Measurements from ENCODE around the gene CPO.

CPO gene

DNA sequence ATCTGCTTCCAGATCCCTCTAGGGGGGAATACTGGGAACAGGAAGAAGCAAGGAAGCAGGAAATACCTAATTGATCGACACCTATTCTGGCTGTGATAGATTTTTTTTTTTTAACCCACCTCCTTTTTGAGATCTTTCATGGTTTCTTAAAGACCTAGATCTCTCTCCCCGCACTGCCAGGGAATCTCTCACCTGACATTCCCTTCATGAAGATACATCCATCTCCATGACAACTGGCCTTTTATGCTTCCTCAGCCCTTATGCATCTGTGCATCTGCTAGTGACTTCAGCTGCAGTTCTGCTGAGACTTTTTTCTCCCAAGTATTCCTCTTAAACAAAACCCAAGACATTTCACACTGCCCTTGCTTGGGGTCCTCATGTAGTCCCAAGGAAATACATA is 21.1 kb upstream of the CPO start:
- Histone ChIP-seq H3K4me3 (ENCODE audit: insufficient read depth in 1 of 2, low read depth in 1 of 2, low read length in 2 of 2) (no peak overlapping the region), H3K4ac (ENCODE audit: low read depth in 1 of 2, low read length in 2 of 2) (no peak overlapping the region), H3K4me2 (ENCODE audit: low read length, poor library complexity, severe bottlenecking) (no peak overlapping the region), H2AK5ac (ENCODE audit: low read length, severe bottlenecking) (no peak overlapping the region), H3K79me1 (replicated peaks; ENCODE audit: low read length, poor library complexity, severe bottlenecking) (no peaks in the 10 kb centered on the region), H3K27ac (ENCODE audit: low read length, poor library complexity, severe bottlenecking) (no peak overlapping the region), H3K27me3 (ENCODE audit: control insufficient read depth in 1 of 2, insufficient read depth in 1 of 2, low read length in 2 of 2) (no peaks in the 10 kb centered on the region), H2BK5ac (ENCODE audit: low read depth, low read length, poor library complexity, severe bottlenecking) (no peak overlapping the region), H2BK12ac (ENCODE audit: low read length in 2 of 2) (no peak overlapping the region), H4K8ac (ENCODE audit: low read length) (no peak overlapping the region), H3K9me3 (ENCODE audit: control insufficient read depth, low read length) (no peaks in the 10 kb centered on the region), H3K4me1 (ENCODE audit: control insufficient read depth, insufficient read depth, low read depth, low read length) (no peaks in the 10 kb centered on the region), H3K18ac (ENCODE audit: low read depth in 1 of 2, low read length in 2 of 2) (no peak overlapping the region), H2AFZ (ENCODE audit: low read depth, low read length) (no peak overlapping the region), H2BK120ac (ENCODE audit: low read depth, low read length) (no peak overlapping the region), H4K91ac (ENCODE audit: low read length) (no peak overlapping the region), H3K36me3 (ENCODE audit: control insufficient read depth in 1 of 2, insufficient read depth in 2 of 2, low read depth in 1 of 2, low read length in 2 of 2) (no peaks in the 10 kb centered on the region), H3K9ac (ENCODE audit: low read length) (no peak overlapping the region), H3K14ac (ENCODE audit: low read length in 2 of 2) (no peak overlapping the region), H2BK15ac (ENCODE audit: low read depth, poor library complexity, severe bottlenecking) (no peak overlapping the region), H3K23ac (ENCODE audit: low read length in 2 of 2) (no peak overlapping the region)
- WGBS, result 64% methylated on average over 2 of the region's 2 CpGs
- no peak for DNase-seq

DNA sequence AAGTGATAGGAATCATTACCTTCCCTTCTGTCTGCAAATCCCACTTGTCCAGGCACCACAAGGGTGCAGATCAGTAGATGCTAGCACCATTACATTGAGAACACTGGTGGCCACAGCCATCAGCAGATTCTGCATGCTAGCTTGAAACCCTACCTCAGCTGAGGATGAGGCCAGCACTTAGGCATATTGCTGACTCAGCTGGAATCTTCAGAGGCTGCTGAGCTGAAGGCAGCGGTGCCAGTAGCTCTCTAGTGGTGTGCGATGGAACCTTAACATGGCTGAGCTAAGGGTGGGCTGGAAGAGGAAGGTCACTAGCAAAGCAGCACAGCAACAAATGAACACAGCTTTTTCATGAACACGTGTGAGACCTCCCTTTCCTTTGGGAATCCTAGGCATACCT is 19.0 kb upstream of the CPO start:
- H3K9me3 ChIP-seq (ENCODE audit: control insufficient read depth, low read length), result no peaks in the 10 kb centered on the region
- no peaks in the 10 kb centered on the region for H3K27me3 ChIP-seq (ENCODE audit: control insufficient read depth in 1 of 2, insufficient read depth in 1 of 2, low read length in 2 of 2)
- H4K91ac ChIP-seq (ENCODE audit: low read length), result no peak overlapping the region
- H3K4ac ChIP-seq (ENCODE audit: low read depth in 1 of 2, low read length in 2 of 2), result no peak overlapping the region
- no peak overlapping the region for H3K9ac ChIP-seq (ENCODE audit: low read length)
- no peak overlapping the region for H3K23ac ChIP-seq (ENCODE audit: low read length in 2 of 2)
- no peaks in the 10 kb centered on the region for H3K79me1 ChIP-seq (replicated peaks; ENCODE audit: low read length, poor library complexity, severe bottlenecking)
- H3K27ac ChIP-seq (ENCODE audit: low read length, poor library complexity, severe bottlenecking), result no peak overlapping the region
- DNase-seq, result no peak
- H2AK5ac ChIP-seq (ENCODE audit: low read length, severe bottlenecking), result no peak overlapping the region
- no peak overlapping the region for H4K8ac ChIP-seq (ENCODE audit: low read length)
- H3K4me3 ChIP-seq (ENCODE audit: insufficient read depth in 1 of 2, low read depth in 1 of 2, low read length in 2 of 2), result no peak overlapping the region
- no peak overlapping the region for H2BK12ac ChIP-seq (ENCODE audit: low read length in 2 of 2)
- H3K36me3 ChIP-seq (ENCODE audit: control insufficient read depth in 1 of 2, insufficient read depth in 2 of 2, low read depth in 1 of 2, low read length in 2 of 2), result no peaks in the 10 kb centered on the region
- H2BK15ac ChIP-seq (ENCODE audit: low read depth, poor library complexity, severe bottlenecking), result no peak overlapping the region
- H3K4me2 ChIP-seq (ENCODE audit: low read length, poor library complexity, severe bottlenecking), result no peak overlapping the region
- no peak overlapping the region for H2AFZ ChIP-seq (ENCODE audit: low read depth, low read length)
- no peak overlapping the region for H3K18ac ChIP-seq (ENCODE audit: low read depth in 1 of 2, low read length in 2 of 2)
- no peaks in the 10 kb centered on the region for H3K4me1 ChIP-seq (ENCODE audit: control insufficient read depth, insufficient read depth, low read depth, low read length)
- no peak overlapping the region for H2BK120ac ChIP-seq (ENCODE audit: low read depth, low read length)
- H3K14ac ChIP-seq (ENCODE audit: low read length in 2 of 2), result no peak overlapping the region
- WGBS, result 93% methylated on average over 3 of the region's 3 CpGs
- H2BK5ac ChIP-seq (ENCODE audit: low read depth, low read length, poor library complexity, severe bottlenecking), result no peak overlapping the region

DNA sequence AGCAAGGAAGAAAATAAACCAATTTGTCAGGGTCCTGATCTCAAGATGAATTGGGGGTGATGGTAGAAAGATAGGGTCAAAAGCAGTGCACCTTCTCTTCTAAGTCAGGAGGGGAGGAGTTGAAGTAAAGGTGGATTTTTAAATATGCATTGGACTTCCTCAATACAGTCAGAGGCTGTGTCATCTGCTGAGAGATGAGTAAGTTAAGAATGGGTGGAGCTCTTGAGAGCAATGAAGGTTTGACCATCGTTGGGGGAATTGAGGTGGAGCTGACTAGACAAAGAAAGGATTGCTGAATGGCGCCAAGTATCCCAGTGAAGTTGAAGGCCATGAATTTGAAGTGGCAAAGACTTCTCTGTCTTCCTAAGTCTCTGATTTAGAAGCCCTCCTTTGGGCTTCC is 18.4 kb upstream of the CPO start:
- Histone ChIP-seq H2BK15ac (ENCODE audit: low read depth, poor library complexity, severe bottlenecking) (no peak overlapping the region), H2BK12ac (ENCODE audit: low read length in 2 of 2) (no peak overlapping the region), H3K4ac (ENCODE audit: low read depth in 1 of 2, low read length in 2 of 2) (no peak overlapping the region), H4K8ac (ENCODE audit: low read length) (no peak overlapping the region), H4K91ac (ENCODE audit: low read length) (no peak overlapping the region), H3K9ac (ENCODE audit: low read length) (no peak overlapping the region), H3K4me1 (ENCODE audit: control insufficient read depth, insufficient read depth, low read depth, low read length) (no peaks in the 10 kb centered on the region), H2BK5ac (ENCODE audit: low read depth, low read length, poor library complexity, severe bottlenecking) (no peak overlapping the region), H3K14ac (ENCODE audit: low read length in 2 of 2) (no peak overlapping the region), H2BK120ac (ENCODE audit: low read depth, low read length) (no peak overlapping the region), H3K27ac (ENCODE audit: low read length, poor library complexity, severe bottlenecking) (no peak overlapping the region), H3K4me3 (ENCODE audit: insufficient read depth in 1 of 2, low read depth in 1 of 2, low read length in 2 of 2) (no peak overlapping the region), H3K4me2 (ENCODE audit: low read length, poor library complexity, severe bottlenecking) (no peak overlapping the region), H2AK5ac (ENCODE audit: low read length, severe bottlenecking) (no peak overlapping the region), H3K18ac (ENCODE audit: low read depth in 1 of 2, low read length in 2 of 2) (no peak overlapping the region), H3K9me3 (ENCODE audit: control insufficient read depth, low read length) (no peaks in the 10 kb centered on the region), H3K79me1 (replicated peaks; ENCODE audit: low read length, poor library complexity, severe bottlenecking) (no peaks in the 10 kb centered on the region), H2AFZ (ENCODE audit: low read depth, low read length) (no peak overlapping the region), H3K23ac (ENCODE audit: low read length in 2 of 2) (no peak overlapping the region), H3K27me3 (ENCODE audit: control insufficient read depth in 1 of 2, insufficient read depth in 1 of 2, low read length in 2 of 2) (no peaks in the 10 kb centered on the region), H3K36me3 (ENCODE audit: control insufficient read depth in 1 of 2, insufficient read depth in 2 of 2, low read depth in 1 of 2, low read length in 2 of 2) (no peaks in the 10 kb centered on the region)
- no peak for DNase-seq
- 81% methylated on average over 2 of the region's 2 CpGs for WGBS

DNA sequence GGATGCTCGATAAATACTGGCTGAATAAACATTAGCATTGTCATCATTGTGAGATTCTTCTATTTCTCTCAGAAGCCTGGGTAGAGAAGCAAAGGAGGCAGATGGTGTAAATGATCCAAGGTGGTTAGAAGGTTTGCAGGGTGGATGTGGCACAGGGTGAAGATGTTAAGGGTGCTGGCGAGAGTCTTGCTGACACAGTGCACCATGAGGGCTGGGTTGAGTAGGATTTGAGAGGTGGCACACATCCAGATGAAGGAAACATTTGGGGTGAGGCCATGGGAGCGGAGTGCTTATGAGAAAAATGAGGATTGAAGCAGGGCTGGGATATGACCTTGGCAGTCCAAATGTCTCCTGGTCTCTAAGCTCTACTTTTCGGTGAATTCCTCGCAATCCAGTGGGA is 17.8 kb upstream of the CPO start:
- no peak for DNase-seq
- Histone ChIP-seq H2AFZ (ENCODE audit: low read depth, low read length) (no peak overlapping the region), H2BK15ac (ENCODE audit: low read depth, poor library complexity, severe bottlenecking) (peak overlapping the region; percentile 46), H4K91ac (ENCODE audit: low read length) (no peak overlapping the region), H3K36me3 (ENCODE audit: control insufficient read depth in 1 of 2, insufficient read depth in 2 of 2, low read depth in 1 of 2, low read length in 2 of 2) (peaks cover 0 to 6% of the 10 kb centered on the region in 2 experiments), H3K4me3 (ENCODE audit: insufficient read depth in 1 of 2, low read depth in 1 of 2, low read length in 2 of 2) (no peak overlapping the region), H4K8ac (ENCODE audit: low read length) (no peak overlapping the region), H2AK5ac (ENCODE audit: low read length, severe bottlenecking) (no peak overlapping the region), H2BK12ac (ENCODE audit: low read length in 2 of 2) (no peak overlapping the region), H3K18ac (ENCODE audit: low read depth in 1 of 2, low read length in 2 of 2) (no peak overlapping the region), H2BK5ac (ENCODE audit: low read depth, low read length, poor library complexity, severe bottlenecking) (no peak overlapping the region), H3K27me3 (ENCODE audit: control insufficient read depth in 1 of 2, insufficient read depth in 1 of 2, low read length in 2 of 2) (no peaks in the 10 kb centered on the region), H3K4ac (ENCODE audit: low read depth in 1 of 2, low read length in 2 of 2) (no peak overlapping the region), H2BK120ac (ENCODE audit: low read depth, low read length) (no peak overlapping the region), H3K23ac (ENCODE audit: low read length in 2 of 2) (no peak overlapping the region), H3K4me1 (ENCODE audit: control insufficient read depth, insufficient read depth, low read depth, low read length) (no peaks in the 10 kb centered on the region), H3K79me1 (replicated peaks; ENCODE audit: low read length, poor library complexity, severe bottlenecking) (no peaks in the 10 kb centered on the region), H3K14ac (ENCODE audit: low read length in 2 of 2) (no peak overlapping the region), H3K27ac (ENCODE audit: low read length, poor library complexity, severe bottlenecking) (no peak overlapping the region), H3K9me3 (ENCODE audit: control insufficient read depth, low read length) (no peaks in the 10 kb centered on the region), H3K9ac (ENCODE audit: low read length) (no peak overlapping the region), H3K4me2 (ENCODE audit: low read length, poor library complexity, severe bottlenecking) (no peak overlapping the region)
- WGBS, result 96% methylated on average over 5 of the region's 5 CpGs

Measured in mesenchymal stem cell (in vitro differentiated cells and primary cell).